ENCODE results near the gene ECPAS. TPM values are rescaled to one million over a fixed set of nuclear protein-coding genes. Genes with fewer than 3 reads are reported as not detected.

Gene ECPAS
- total RNA-seq, 1 experiment from 2014 or later: 71.1 TPM

DNA sequence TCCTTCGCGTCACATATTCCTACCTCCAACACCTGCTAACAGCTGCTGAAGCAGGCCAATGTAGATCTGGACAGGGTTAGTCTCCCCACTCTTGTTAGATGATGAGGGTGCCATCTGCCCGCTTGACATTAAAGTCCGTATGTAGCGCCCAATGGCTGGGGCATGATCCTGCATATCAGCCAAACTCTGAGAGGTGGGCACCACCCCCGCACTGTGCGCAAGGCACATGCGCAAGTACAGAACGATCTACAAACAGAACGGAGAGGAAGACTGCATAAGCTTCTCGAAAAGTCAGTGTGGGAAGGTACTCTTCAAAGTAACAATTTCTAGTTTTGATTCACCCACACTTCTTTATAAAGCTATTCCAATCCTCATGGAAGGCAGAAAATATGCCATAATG is 69.8 kb downstream of the ECPAS start:
- RAD21 ChIA-PET (ENCODE audit: low non-redundant PET in 1 of 2, low total read pairs in 2 of 2, uncharacterized antibody in 2 of 2, unreplicated experiment in 2 of 2): no interaction called here
- no peak for ATAC-seq
- CTCF ChIA-PET: no interaction called here
- no peak overlapping the region for H3K27ac ChIP-seq (ENCODE audit: low read depth, low read length)
- BruUV-seq (replicated peaks): no TSS peak
- POLR2A ChIA-PET: no interaction called here
- H3K9me2 ChIP-seq (ENCODE audit: insufficient read depth): no peaks in the 10 kb centered on the region
- no peaks in the 10 kb centered on the region for H3K9me3 ChIP-seq (ENCODE audit: control insufficient read depth in 1 of 2, insufficient read depth in 1 of 2, low read depth in 1 of 2, low read length in 2 of 2)
- no peaks in the 10 kb centered on the region; the same call in 1 of the 2 replicates for H4K20me1 ChIP-seq (ENCODE audit: insufficient read depth)
- peaks cover 19 to 64% of the 10 kb centered on the region in 2 experiments; a peak in 3 of 4 replicates for H3K36me3 ChIP-seq (ENCODE audit: control insufficient read depth in 1 of 2, insufficient read depth in 2 of 2, low read length in 2 of 2)
- H3K79me2 ChIP-seq (ENCODE audit: insufficient read depth, low read length): no peaks in the 10 kb centered on the region; the same call in 1 of the 2 replicates
- intact Hi-C loops (cut with micrococcal nuclease): no loop called here
- H3K4me1 ChIP-seq (ENCODE audit: control insufficient read depth in 1 of 2, insufficient read depth in 2 of 2, low read length in 2 of 2): no peaks in the 10 kb centered on the region
- H2AFZ ChIP-seq (ENCODE audit: low read depth, low read length, poor library complexity, severe bottlenecking): no peak overlapping the region
- H3K27me3 ChIP-seq (ENCODE audit: insufficient read depth, low read length): no peaks in the 10 kb centered on the region
- H3K4me3 ChIP-seq (replicated peaks in 1 of 2; ENCODE audit: low read depth in 1 of 2, low read length in 2 of 2): no peak overlapping the region
- TF ChIP-seq, protein P1, sequence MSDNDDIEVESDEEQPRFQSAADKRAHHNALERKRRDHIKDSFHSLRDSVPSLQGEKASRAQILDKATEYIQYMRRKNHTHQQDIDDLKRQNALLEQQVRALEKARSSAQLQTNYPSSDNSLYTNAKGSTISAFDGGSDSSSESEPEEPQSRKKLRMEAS (IDR thresholded peaks at IDR 0.05): no peak
- TF ChIP-seq TCF7L2 (IDR thresholded peaks at IDR 0.05; ENCODE audit: borderline replicate concordance, extremely low read depth, insufficient read depth, insufficient read length): no peak
- no peak for TF ChIP-seq FOSL1 (IDR thresholded peaks at IDR 0.05; ENCODE audit: low read depth)
- no peak for TF ChIP-seq JUND (IDR thresholded peaks at IDR 0.05)
- no peak for TF ChIP-seq ELF1 (IDR thresholded peaks at IDR 0.05; ENCODE audit: borderline replicate concordance, low read depth)
- no peak for TF ChIP-seq YY1 (IDR thresholded peaks at IDR 0.05; ENCODE audit: extremely low read depth, insufficient replicate concordance, low read depth, low read length)
- TF ChIP-seq POLR2AphosphoS5 (IDR thresholded peaks at IDR 0.05; ENCODE audit: low read depth, low read length): no peak
- TF ChIP-seq ZFX (IDR thresholded peaks at IDR 0.05): no peak
- TF ChIP-seq CBX3 (IDR thresholded peaks at IDR 0.05; ENCODE audit: low read depth): no peak
- no peak for TF ChIP-seq SRF (IDR thresholded peaks at IDR 0.05; ENCODE audit: low read depth)
- TF ChIP-seq EZH2 (IDR thresholded peaks at IDR 0.05): no peak
- no peak for TF ChIP-seq SIN3A (IDR thresholded peaks at IDR 0.05; ENCODE audit: low read depth)
- no peak for TF ChIP-seq POLR2A (IDR thresholded peaks at IDR 0.05; ENCODE audit: borderline replicate concordance, extremely low read depth, insufficient read depth, insufficient read length)
- TF ChIP-seq EGR1 (IDR thresholded peaks at IDR 0.05; ENCODE audit: low read depth): no peak
- no peak for TF ChIP-seq ZBTB33 (IDR thresholded peaks at IDR 0.05; ENCODE audit: extremely low read depth, insufficient replicate concordance, low read length)
- TF ChIP-seq CEBPB (IDR thresholded peaks at IDR 0.05; ENCODE audit: low read depth): no peak
- TF ChIP-seq, protein P2, sequence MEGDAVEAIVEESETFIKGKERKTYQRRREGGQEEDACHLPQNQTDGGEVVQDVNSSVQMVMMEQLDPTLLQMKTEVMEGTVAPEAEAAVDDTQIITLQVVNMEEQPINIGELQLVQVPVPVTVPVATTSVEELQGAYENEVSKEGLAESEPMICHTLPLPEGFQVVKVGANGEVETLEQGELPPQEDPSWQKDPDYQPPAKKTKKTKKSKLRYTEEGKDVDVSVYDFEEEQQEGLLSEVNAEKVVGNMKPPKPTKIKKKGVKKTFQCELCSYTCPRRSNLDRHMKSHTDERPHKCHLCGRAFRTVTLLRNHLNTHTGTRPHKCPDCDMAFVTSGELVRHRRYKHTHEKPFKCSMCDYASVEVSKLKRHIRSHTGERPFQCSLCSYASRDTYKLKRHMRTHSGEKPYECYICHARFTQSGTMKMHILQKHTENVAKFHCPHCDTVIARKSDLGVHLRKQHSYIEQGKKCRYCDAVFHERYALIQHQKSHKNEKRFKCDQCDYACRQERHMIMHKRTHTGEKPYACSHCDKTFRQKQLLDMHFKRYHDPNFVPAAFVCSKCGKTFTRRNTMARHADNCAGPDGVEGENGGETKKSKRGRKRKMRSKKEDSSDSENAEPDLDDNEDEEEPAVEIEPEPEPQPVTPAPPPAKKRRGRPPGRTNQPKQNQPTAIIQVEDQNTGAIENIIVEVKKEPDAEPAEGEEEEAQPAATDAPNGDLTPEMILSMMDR (IDR thresholded peaks at IDR 0.05 in 2 of 3, conservative IDR thresholded peaks at IDR 0.05 in 1 of 3; ENCODE audit: borderline replicate concordance in 1 of 3, insufficient read depth in 1 of 3, low read depth in 2 of 3, low read length in 2 of 3): no peak
- no peak overlapping the region for H3K9ac ChIP-seq (ENCODE audit: low read length)
- H3K4me2 ChIP-seq (ENCODE audit: low read length): no peak overlapping the region
- DNase-seq (ENCODE audit: low read depth, low spot score): no peak

Data from HCT116 (cell line).